Hepatocyte (in vitro differentiated cells): ENCODE data around the gene WNT7B. TPM values are rescaled to one million over a fixed set of nuclear protein-coding genes. Genes with fewer than 3 reads are reported as not detected.

Experiments
- DNase-seq: peaks from one replicate; pipeline ENCODE4 v3.0.0-alpha.2; 2016; ENCODE audit warnings: low spot score
- H2AFZ ChIP-seq: fragments of 200-600 bp; sonication (generic); 2 replicates; pipeline ENCODE4 v1.6.0; 2016; ENCODE audit warnings: antibody characterized with exemption, mild to moderate bottlenecking
- H3K27ac ChIP-seq: fragments of 200-600 bp; sonication (generic); 2 replicates; pipeline ENCODE4 v1.5.1; 2016; ENCODE audit warnings: mild to moderate bottlenecking
- H3K27me3 ChIP-seq: fragments of 200-600 bp; sonication (generic); 2 replicates; pipeline ENCODE4 v1.6.1; 2016
- H3K36me3 ChIP-seq: fragments of 200-600 bp; sonication (generic); replicated peaks from 2 replicates; pipeline ENCODE4 v1.5.1; 2016; ENCODE audit warnings: low read depth; ENCODE audit not compliant: insufficient read depth
- H3K4me1 ChIP-seq: fragments of 200-600 bp; sonication (generic); 2 replicates; pipeline ENCODE4 v1.5.1; 2016; ENCODE audit warnings: mild to moderate bottlenecking, moderate library complexity; ENCODE audit not compliant: insufficient read depth
- H3K4me2 ChIP-seq: fragments of 200-600 bp; sonication (generic); 2 replicates; pipeline ENCODE4 v1.6.0; 2016
- H3K4me3 ChIP-seq: fragments of 200-600 bp; sonication (generic); 2 replicates; pipeline ENCODE4 v1.5.1; 2016; ENCODE audit warnings: mild to moderate bottlenecking
- H3K79me2 ChIP-seq: fragments of 200-600 bp; sonication (generic); 2 replicates; pipeline ENCODE4 v1.6.0; 2017; ENCODE audit warnings: mild to moderate bottlenecking
- H3K9me2 ChIP-seq: fragments of 200-600 bp; sonication (generic); replicated peaks from 2 replicates; pipeline ENCODE4 v1.6.0; 2017; ENCODE audit warnings: mild to moderate bottlenecking; ENCODE audit not compliant: insufficient read depth
- H3K9me3 ChIP-seq: fragments of 200-600 bp; sonication (generic); 2 replicates; pipeline ENCODE4 v1.5.1; 2016; ENCODE audit warnings: low read depth, mild to moderate bottlenecking
- H4K20me1 ChIP-seq: fragments of 200-600 bp; sonication (generic); 2 replicates; pipeline ENCODE4 v1.6.0; 2016; ENCODE audit warnings: mild to moderate bottlenecking; ENCODE audit not compliant: insufficient read depth, poor library complexity, severe bottlenecking
- EZH2 ChIP-seq: fragments of 200-600 bp; sonication (generic); IDR thresholded peaks from 2 replicates; pipeline ENCODE4 v1.6.1; 2016; ENCODE audit warnings: antibody characterized with exemption, mild to moderate bottlenecking, borderline replicate concordance
- EZH2phosphoT487 ChIP-seq: fragments of 200-600 bp; sonication (generic); IDR thresholded peaks from one replicate; pipeline ENCODE4 v1.6.1; 2018; ENCODE audit warnings: antibody characterized with exemption, mild to moderate bottlenecking, low read depth, moderate library complexity; ENCODE audit not compliant: unreplicated experiment, severe bottlenecking
- WGBS: methylation state at CpG from one replicate; pipeline ENCODE4 v1.1.6; 2016; ENCODE audit warnings: low lambda C conversion rate; ENCODE audit errors: missing lambda C conversion rate; 5-methylcytosine and 5-hydroxymethylcytosine counted together
- polyA plus RNA-seq: library from polyadenylated mRNA; unstranded; fragments of >200 nt; fragmentation: Nextera tagmentation; extraction: Ambion mirVana; gene quantifications from 2 replicates; pipeline ENCODE4 v1.2.1, GENCODE V29; 2016
- total RNA-seq: library from RNA; depleted of rRNA; stranded (reverse); fragments of >200 nt; gene quantifications from 2 replicates; pipeline ENCODE4 v1.2.3, GENCODE V29; 2014
- TF ChIP-seq, protein P1 (sequence below): fragments of 200-600 bp; sonication (generic); IDR thresholded peaks from 2 replicates; pipeline ENCODE4 v1.5.1; 2016; ENCODE audit warnings: antibody characterized with exemption, mild to moderate bottlenecking; ENCODE audit not compliant: poor library complexity

Gene WNT7B
- total and polyA plus RNA-seq, 2 experiments from 2014 or later, result 1.9 to 2.4 TPM

DNA sequence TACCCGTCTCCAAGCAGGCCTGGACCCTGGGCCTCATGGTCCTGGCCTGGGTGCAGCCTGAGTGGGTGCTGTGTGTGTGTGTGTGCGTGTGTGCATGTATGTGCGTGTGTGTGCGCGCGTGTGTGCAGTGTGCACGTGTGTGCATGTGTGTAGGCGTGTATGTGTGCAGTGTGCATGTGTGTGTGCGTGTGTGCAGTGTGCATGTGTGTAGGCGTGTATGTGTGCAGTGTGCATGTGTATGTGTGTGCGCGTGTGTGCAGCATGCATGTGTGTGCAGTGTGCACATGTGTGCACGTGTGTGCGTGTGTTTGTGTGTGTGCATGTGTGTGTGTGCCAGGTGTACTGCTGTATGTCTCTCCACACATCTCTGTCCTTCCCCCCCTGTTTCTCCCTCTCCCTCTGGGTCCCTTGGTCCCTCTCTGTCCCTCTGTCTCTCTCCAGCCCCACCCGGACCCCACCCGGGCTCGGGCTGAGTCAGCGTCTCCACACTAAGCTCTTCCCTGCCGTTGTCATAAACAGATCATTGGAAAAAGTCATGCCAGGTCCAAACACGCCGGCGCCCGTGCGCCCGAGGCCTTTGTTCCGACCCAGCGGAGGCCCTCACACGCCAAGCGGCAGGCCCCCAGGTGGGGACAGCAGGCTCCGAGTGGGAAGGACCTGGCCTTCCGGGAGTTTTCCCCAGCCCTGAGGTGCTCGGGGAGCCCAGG is 34.0 kb downstream of the WNT7B start:
- Histone ChIP-seq H2AFZ (no peak overlapping the region), H3K4me1 (no peaks in the 10 kb centered on the region), H3K79me2 (no peaks in the 10 kb centered on the region)

DNA sequence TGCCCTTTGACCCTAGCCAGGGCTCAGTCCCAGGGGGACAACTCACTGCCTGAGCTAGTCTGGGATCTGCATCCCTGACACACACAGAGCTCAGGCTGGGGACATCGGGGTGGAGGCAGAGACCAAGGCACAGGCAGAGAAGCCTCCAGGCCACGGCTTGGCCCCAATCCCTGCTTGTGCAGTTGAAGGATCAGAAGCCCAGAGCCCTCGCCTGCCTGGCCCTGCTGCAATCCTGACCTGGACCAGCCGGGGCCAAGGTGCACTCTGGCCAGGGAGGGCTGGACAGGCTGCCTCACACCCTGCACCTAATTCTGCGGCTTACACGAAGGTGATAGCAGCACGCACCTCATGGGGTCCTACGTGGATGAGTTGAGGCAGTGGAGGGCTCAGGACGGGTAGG is 34.6 kb downstream of the WNT7B start:
- Histone ChIP-seq H2AFZ (no peak overlapping the region), H3K4me3 (no peak overlapping the region), H3K4me2 (no peak overlapping the region), H3K9me3 (no peaks in the 10 kb centered on the region), H4K20me1 (no peaks in the 10 kb centered on the region), H3K27me3 (no peaks in the 10 kb centered on the region), H3K9me2 (no peaks in the 10 kb centered on the region), H3K4me1 (no peaks in the 10 kb centered on the region), H3K36me3 (no peaks in the 10 kb centered on the region), H3K27ac (no peak overlapping the region), H3K79me2 (no peaks in the 10 kb centered on the region)
- 88% methylated on average over 9 of the region's 9 CpGs for WGBS
- TF ChIP-seq, protein P1, sequence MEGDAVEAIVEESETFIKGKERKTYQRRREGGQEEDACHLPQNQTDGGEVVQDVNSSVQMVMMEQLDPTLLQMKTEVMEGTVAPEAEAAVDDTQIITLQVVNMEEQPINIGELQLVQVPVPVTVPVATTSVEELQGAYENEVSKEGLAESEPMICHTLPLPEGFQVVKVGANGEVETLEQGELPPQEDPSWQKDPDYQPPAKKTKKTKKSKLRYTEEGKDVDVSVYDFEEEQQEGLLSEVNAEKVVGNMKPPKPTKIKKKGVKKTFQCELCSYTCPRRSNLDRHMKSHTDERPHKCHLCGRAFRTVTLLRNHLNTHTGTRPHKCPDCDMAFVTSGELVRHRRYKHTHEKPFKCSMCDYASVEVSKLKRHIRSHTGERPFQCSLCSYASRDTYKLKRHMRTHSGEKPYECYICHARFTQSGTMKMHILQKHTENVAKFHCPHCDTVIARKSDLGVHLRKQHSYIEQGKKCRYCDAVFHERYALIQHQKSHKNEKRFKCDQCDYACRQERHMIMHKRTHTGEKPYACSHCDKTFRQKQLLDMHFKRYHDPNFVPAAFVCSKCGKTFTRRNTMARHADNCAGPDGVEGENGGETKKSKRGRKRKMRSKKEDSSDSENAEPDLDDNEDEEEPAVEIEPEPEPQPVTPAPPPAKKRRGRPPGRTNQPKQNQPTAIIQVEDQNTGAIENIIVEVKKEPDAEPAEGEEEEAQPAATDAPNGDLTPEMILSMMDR, result no peak
- TF ChIP-seq EZH2, result no peak
- TF ChIP-seq EZH2phosphoT487, result no peak
- DNase-seq, result no peak

More for the DNA sequence above, 34.0 kb downstream of the WNT7B start:
- Histone ChIP-seq H3K4me3 (no peak overlapping the region), H3K4me2 (no peak overlapping the region), H3K9me3 (no peaks in the 10 kb centered on the region), H3K27ac (no peak overlapping the region), H3K9me2 (no peaks in the 10 kb centered on the region), H3K36me3 (no peaks in the 10 kb centered on the region), H3K27me3 (no peaks in the 10 kb centered on the region), H4K20me1 (no peaks in the 10 kb centered on the region)
- TF ChIP-seq, protein P1, result no peak
- TF ChIP-seq EZH2phosphoT487 (no peak), EZH2 (no peak)
- WGBS, result 93% methylated on average over 30 of the region's 32 CpGs
- DNase-seq, result no peak

DNA sequence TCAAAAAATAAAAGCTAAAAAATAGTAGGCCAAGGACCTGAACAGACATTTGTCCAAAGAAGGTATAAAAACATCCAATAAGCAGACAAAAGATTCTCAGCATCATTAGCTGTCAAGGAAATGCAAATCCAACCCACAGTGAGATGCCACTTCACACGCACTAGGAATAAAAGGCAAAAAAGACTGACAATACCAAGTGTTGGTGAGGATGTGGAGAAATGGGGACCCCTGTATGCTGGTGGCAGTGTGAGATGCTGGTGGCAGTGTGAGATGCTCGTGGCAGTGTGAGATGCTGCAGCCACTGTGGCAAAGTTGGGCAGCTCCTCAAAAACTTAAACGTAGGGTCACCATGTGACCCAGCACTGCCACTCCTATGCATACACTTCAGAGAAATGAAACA is 38.0 kb downstream of the WNT7B start:
- no peaks in the 10 kb centered on the region for H3K9me3 ChIP-seq
- H3K4me3 ChIP-seq, result no peak overlapping the region
- no peaks in the 10 kb centered on the region for H3K4me1 ChIP-seq
- no peaks in the 10 kb centered on the region for H3K79me2 ChIP-seq
- H3K27me3 ChIP-seq, result no peaks in the 10 kb centered on the region
- no peak for DNase-seq
- no peaks in the 10 kb centered on the region for H4K20me1 ChIP-seq
- no peaks in the 10 kb centered on the region for H3K36me3 ChIP-seq
- H3K9me2 ChIP-seq, result no peaks in the 10 kb centered on the region
- no peak for TF ChIP-seq EZH2phosphoT487
- TF ChIP-seq, protein P1, result no peak
- no peak for TF ChIP-seq EZH2
- H3K4me2 ChIP-seq, result no peak overlapping the region
- no peak overlapping the region for H3K27ac ChIP-seq
- 86% methylated on average over 3 of the region's 3 CpGs for WGBS
- H2AFZ ChIP-seq, result no peak overlapping the region
